Activated CD4-positive, alpha-beta T cell treated with anti-CD3 and anti-CD28 coated beads, Interleukin-10, Interleukin-2, amounts not matched to agents 100 ng/mL and 50 ng/mL, durations not matched to agents 16 hours and 8 hours (primary cell): ENCODE data around the gene ZNF678.
"Not testable (repeated sequence)": the region's sequence is repeated elsewhere in the genome, so short reads cannot be mapped to it uniquely, and the experiment has no call there.

ENCODE experiments used
- DNase-seq: peaks from one replicate; pipeline ENCODE4 v3.0.0-alpha.2; 2020

Gene ZNF678

GRCh38 chr1:227606271-227606670 lies 42.9 kb downstream of the ZNF678 start:
- not testable (repeated sequence) for DNase-seq

- no peak for DNase-seq
Observed at GRCh38 chr1:227607336-227607898, 44.1 kb downstream of the ZNF678 start.

GRCh38 chr1:227612658-227613057 lies 49.3 kb downstream of the ZNF678 start:
- DNase-seq, result no peak

- no peak for DNase-seq
Observed at GRCh38 chr1:227613526-227613925, 50.2 kb downstream of the ZNF678 start.

- DNase-seq, result no peak
Observed at GRCh38 chr1:227621211-227621610, 57.9 kb downstream of the ZNF678 start.

GRCh38 chr1:227622739-227623475 lies 59.6 kb downstream of the ZNF678 start:
- DNase-seq, result no peak

- no peak for DNase-seq
Observed at GRCh38 chr1:227632325-227632724, 69.0 kb downstream of the ZNF678 start.

- DNase-seq, result no peak
Observed at GRCh38 chr1:227635596-227635995, 72.2 kb downstream of the ZNF678 start.

GRCh38 chr1:227654431-227654830 lies 91.1 kb downstream of the ZNF678 start:
- DNase-seq, result no peak

GRCh38 chr1:227654858-227655752 lies 91.7 kb downstream of the ZNF678 start:
- no peak for DNase-seq

GRCh38 chr1:227661495-227661894 lies 98.1 kb downstream of the ZNF678 start:
- DNase-seq, result no peak

- DNase-seq, result no peak
Observed at GRCh38 chr1:227662933-227663332, 99.6 kb downstream of the ZNF678 start.

- no peak for DNase-seq
Observed at GRCh38 chr1:227666286-227666685, 102.9 kb downstream of the ZNF678 start.

- no peak for DNase-seq
Observed at GRCh38 chr1:227673441-227673840, 110.1 kb downstream of the ZNF678 start.

GRCh38 chr1:227685807-227686206 lies 122.5 kb downstream of the ZNF678 start:
- no peak for DNase-seq

- DNase-seq, result no peak
Observed at GRCh38 chr1:227697321-227697864, 134.0 kb downstream of the ZNF678 start.

- not testable (repeated sequence) for DNase-seq
Observed at GRCh38 chr1:227701631-227702030, 138.3 kb downstream of the ZNF678 start.

- DNase-seq, result no peak
Observed at GRCh38 chr1:227707846-227708245, 144.5 kb downstream of the ZNF678 start.

GRCh38 chr1:227709451-227709850 lies 146.1 kb downstream of the ZNF678 start:
- DNase-seq, result no peak

GRCh38 chr1:227710474-227710873 lies 147.1 kb downstream of the ZNF678 start:
- not testable (repeated sequence) for DNase-seq

GRCh38 chr1:227712648-227713047 lies 149.3 kb downstream of the ZNF678 start:
- DNase-seq, result no peak

- DNase-seq, result no peak
Observed at GRCh38 chr1:227718932-227719331, 155.6 kb downstream of the ZNF678 start.

GRCh38 chr1:227723474-227723873 lies 160.1 kb downstream of the ZNF678 start:
- no peak for DNase-seq
